Medulla oblongata (tissue), 1 donor: ENCODE data around the gene ADGRL3.
"Not testable (repeated sequence)": the region's sequence is repeated elsewhere in the genome, so short reads cannot be mapped to it uniquely, and the experiment has no call there.

Source experiments
- DNase-seq: peaks from one replicate; pipeline ENCODE4 v3.0.0-alpha.2; 2015; ENCODE audit errors: extremely low spot score

The ADGRL3 gene

GRCh38 chr4:61638591-61638990 lies 438.5 kb downstream of the ADGRL3 start:
- no peak for DNase-seq

DNA sequence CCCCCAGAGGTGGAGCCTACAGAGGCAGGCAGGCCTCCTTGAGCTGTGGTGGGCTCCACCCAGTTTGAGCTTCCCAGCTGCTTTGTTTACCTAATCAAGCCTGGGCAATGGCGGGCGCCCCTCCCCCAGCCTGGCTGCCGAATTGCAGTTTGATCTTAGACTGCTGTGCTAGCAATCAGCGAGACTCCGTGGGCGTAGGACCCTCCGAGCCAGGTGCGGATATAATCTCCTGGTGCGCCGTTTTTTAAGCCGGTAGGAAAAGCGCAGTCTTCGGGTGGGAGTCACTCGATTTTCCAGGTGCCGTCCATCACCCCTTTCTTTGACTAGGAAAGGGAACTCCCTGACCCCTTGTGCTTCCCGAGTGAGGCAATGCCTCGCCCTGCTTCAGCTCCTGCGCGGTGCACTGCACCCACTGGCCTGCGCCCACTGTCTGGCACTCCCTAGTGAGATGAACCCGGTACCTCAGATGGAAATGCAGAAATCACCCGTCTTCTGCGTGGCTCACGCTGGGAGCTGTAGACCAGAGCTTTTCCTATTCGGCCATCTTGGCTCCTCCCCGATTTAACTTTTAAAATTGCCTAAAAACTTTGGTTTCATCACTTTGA lies 446.7 kb downstream of the ADGRL3 start:
- not testable (repeated sequence) for DNase-seq

- no peak for DNase-seq
Observed at GRCh38 chr4:61648264-61648663, 448.1 kb downstream of the ADGRL3 start.

DNA sequence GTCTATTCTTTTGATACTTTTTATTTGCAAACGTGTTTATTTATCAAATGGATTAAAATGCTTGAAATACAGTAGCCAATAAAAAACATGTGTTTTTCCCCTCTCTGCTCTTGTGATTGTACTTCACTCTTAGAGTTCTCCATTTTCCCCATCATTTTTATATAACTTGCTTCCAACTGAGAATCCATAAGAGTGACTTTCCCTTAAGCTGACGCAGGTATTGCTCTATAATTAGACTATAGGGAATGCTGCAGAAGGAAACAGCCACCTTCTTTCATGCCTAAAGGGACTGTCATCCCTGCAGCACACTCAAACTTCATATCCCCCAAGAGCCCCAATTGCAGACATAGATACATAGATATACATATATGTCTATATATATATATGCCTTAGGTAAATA lies 456.9 kb downstream of the ADGRL3 start:
- no peak for DNase-seq

GRCh38 chr4:61661960-61662359 lies 461.8 kb downstream of the ADGRL3 start:
- DNase-seq: no peak

DNA sequence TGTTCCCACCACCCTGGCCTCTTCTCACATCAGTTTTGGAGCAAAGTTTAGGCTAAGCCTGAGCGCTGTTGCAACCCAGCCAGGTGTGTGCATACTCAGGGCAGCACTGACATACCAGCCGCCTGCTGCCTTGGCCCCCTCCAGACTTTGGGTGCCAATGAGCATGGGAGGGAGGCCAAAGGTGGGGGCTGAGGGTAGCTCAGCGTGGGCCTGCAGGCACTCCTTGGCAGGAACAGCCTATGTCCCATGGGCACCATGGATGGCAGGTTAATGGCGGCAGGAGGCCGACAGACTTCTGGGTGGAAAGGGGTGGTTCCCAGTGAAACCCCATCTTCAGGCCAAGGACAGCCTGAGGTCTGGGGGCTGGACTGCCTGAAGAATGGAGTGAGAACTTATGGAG lies 462.2 kb downstream of the ADGRL3 start:
- no peak for DNase-seq

GRCh38 chr4:61663310-61663709 lies 463.2 kb downstream of the ADGRL3 start:
- DNase-seq: no peak

DNA sequence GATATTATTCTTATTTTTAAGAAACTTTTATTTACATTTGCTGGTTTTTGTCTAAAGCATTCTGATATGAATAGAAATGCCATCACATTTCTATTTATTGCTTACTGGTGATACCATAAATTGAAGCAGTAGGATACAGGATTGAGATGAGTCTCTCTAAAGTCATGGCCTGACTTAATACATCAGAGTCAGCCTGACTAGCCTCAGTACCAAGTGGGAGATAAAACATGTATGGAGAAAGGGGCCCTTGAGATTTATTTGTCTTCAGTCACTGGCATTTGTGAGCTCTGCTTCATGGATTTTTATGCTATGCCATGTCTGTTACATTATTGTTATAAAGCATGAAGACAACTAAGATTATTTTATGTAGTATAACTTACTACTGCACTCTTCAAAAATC lies 465.5 kb downstream of the ADGRL3 start:
- DNase-seq: no peak

DNA sequence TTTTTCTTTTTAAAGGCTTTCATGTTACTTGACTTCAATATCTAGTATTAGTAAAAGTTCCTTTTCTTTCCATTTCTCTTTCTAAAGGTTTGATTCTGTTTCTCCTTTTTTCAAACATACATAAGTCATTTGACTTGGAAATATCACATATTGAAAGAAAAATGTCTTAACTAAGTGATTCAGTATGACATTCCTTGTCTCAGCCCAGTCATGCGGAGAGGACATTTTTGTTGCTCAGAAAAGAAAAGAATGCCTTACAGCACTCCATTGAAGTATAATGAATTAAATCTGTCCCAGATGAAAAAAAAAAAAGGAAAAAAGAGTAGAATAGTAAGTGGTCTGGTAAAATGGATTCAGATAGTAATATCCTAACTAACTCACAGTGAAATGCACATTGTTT lies 466.1 kb downstream of the ADGRL3 start:
- DNase-seq: peak; percentile 37

- DNase-seq: no peak
Observed at GRCh38 chr4:61671599-61671998, 471.5 kb downstream of the ADGRL3 start.

GRCh38 chr4:61675464-61675863 lies 475.3 kb downstream of the ADGRL3 start:
- DNase-seq: no peak

DNA sequence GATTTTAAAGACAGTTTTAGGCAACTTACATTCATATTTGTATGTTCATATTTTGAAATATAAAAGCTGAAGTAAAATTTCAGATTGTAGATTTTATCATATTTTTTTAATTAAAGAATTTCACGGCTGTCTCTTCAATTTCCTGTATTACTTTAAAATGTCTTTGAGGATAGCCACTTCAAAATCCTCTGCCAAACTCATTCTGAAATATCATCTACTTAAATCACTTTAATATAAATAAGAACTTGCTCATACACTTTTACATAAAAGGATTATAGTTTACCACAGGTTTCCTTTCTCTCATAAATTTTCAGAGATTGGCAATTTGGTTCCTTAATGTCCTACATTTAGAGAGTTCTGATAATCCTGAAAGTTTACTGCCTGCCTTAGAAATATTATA lies 478.2 kb downstream of the ADGRL3 start:
- no peak for DNase-seq

DNA sequence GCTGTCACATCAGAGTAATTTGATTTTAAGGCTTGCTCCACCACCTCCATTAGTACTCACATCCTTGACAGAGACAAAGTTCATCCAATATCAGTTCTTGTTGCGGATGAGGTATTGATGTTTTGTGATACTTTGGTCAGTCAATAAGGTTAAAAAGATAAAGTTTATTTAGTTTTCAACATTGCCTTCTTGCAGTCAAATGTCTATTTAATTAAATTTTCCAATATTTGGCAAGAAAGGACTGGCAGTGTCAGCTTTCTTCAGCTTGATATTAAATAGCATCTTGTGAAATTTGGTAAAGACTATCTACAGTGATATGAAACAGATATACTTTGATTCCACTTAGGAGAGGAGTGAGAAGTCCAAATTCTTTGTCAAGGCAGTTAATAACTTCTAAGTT lies 493.4 kb downstream of the ADGRL3 start:
- no peak for DNase-seq

- no peak for DNase-seq
Observed at GRCh38 chr4:61714387-61714911, 514.3 kb downstream of the ADGRL3 start.

GRCh38 chr4:61716426-61716825 lies 516.3 kb downstream of the ADGRL3 start:
- peak; percentile 8 for DNase-seq

DNA sequence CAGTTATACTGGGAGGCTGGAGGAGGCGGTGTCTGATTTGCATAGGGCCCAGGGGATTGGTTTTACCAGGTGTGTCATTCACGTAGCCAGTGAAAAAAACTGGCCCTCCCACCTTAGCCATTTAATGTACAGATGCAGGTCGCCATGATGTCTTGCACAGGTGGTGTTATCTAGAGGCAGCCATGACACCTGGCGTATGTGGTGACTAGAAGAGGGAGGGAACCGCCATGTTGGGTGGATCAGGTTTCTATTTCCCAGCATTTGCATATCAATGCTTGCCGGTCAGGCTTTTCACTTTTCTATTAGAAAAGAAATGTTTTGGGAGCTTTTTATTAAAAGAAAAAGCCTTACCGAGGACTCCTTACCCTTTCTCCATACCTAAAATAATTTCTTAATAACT lies 523.4 kb downstream of the ADGRL3 start:
- no peak for DNase-seq

DNA sequence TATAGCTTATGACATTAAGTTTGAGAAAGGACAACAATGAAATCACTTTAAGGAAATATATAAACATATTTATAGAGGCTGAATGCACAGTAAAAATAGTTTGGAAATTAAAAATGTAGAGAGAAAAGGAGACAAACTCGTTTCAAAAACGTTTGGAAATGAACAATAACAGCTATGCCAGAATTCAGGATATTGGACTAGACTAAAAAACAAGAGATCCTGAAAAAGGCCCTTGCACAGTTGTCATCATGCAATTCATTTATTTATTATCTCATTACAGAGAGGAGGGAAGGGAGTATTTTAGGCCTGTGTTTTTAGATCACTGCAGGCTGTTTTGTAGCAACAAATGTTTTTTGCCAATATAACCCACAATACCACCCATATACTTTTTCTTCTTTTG lies 527.2 kb downstream of the ADGRL3 start:
- no peak for DNase-seq

- DNase-seq: no peak
Observed at GRCh38 chr4:61734409-61734808, 534.3 kb downstream of the ADGRL3 start.

- no peak for DNase-seq
Observed at GRCh38 chr4:61739887-61740286, 539.8 kb downstream of the ADGRL3 start.

DNA sequence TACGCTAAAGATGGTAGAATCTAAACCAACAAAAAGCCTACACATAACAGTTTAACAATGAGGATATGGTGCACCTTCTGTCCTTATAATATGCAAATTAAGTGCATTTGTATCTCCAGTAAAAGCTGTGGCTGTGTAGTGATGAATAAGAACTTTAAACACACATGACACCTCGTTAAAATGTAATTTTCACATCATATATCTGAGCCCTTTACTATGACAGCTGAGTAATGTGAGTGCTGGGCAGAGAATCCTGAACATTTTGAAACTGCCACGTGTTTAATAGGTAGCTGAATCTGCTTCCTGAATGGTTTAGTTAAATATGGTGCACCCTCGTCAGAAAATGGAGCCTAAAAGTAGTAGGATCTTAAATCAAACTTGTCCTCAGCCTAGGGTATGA lies 540.8 kb downstream of the ADGRL3 start:
- DNase-seq: no peak

DNA sequence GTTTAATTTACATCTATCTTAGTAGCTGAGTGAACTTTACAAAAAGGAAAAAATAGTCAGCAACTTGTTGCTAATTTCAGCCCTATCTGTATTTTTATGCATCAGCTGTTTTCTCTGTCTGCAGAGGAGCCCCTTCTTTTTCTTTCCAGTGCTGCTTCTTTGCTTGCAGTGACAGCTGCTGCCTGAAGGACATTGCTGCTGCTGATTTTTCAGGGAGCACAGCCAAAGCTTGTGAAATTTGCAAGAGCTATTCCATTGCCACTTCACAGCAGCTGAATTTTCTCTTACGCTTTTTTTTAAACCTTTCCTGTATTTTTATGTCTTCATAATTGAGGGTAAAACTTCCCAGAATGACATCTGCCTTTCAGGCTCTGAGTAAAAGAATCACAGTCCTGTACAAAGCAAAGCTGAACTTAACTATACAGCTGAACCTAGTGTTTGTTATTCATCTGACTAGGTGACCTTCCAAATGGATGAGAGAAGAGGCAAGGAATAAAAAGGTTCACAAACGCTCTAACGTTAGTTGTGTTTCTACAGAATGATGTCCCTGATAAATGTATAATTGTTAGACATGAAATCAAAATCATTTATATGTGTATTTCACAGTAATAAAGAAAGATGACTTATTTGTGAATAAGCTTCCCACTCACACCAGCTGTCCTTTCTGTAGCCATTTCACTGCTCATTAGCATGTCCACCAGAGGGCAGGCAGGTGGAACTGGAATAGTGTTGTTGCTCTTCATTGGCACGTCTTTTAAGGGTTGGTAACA lies 541.4 kb downstream of the ADGRL3 start:
- peak; percentile 48 for DNase-seq

GRCh38 chr4:61750810-61751209 lies 550.7 kb downstream of the ADGRL3 start:
- DNase-seq: no peak

GRCh38 chr4:61752617-61753016 lies 552.5 kb downstream of the ADGRL3 start:
- no peak for DNase-seq
